ENCODE measurements around the gene PARVA.

- TF ChIP-seq, protein P1, sequence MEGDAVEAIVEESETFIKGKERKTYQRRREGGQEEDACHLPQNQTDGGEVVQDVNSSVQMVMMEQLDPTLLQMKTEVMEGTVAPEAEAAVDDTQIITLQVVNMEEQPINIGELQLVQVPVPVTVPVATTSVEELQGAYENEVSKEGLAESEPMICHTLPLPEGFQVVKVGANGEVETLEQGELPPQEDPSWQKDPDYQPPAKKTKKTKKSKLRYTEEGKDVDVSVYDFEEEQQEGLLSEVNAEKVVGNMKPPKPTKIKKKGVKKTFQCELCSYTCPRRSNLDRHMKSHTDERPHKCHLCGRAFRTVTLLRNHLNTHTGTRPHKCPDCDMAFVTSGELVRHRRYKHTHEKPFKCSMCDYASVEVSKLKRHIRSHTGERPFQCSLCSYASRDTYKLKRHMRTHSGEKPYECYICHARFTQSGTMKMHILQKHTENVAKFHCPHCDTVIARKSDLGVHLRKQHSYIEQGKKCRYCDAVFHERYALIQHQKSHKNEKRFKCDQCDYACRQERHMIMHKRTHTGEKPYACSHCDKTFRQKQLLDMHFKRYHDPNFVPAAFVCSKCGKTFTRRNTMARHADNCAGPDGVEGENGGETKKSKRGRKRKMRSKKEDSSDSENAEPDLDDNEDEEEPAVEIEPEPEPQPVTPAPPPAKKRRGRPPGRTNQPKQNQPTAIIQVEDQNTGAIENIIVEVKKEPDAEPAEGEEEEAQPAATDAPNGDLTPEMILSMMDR (IDR thresholded peaks at IDR 0.05; ENCODE audit: low read depth, low read length), result no peak
- TF ChIP-seq, protein P2, sequence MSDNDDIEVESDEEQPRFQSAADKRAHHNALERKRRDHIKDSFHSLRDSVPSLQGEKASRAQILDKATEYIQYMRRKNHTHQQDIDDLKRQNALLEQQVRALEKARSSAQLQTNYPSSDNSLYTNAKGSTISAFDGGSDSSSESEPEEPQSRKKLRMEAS (IDR thresholded peaks at IDR 0.05; ENCODE audit: low read depth, low read length), result no peak
- TF ChIP-seq POLR2A (IDR thresholded peaks at IDR 0.05; ENCODE audit: extremely low read depth, insufficient read length), result no peak
- TF ChIP-seq MYC (IDR thresholded peaks at IDR 0.05; ENCODE audit: low read depth, low read length), result no peak
Measured at GRCh38 chr11:12415342-12415966, 38.1 kb downstream of the PARVA start.
